Epithelial cell of umbilical artery (primary cell): ENCODE measurements around the gene HIP1. TPM values are rescaled to one million over a fixed set of nuclear protein-coding genes. Genes with fewer than 3 reads are reported as not detected.

Experiments
- total RNA-seq: library from RNA; depleted of rRNA; stranded (reverse); fragments of >200 nt; gene quantifications from 2 replicates; pipeline ENCODE4 v1.2.3, GENCODE V29; 2014

HIP1 gene
- total RNA-seq = 13.3 and 21.1 TPM in 2 replicates

DNA sequence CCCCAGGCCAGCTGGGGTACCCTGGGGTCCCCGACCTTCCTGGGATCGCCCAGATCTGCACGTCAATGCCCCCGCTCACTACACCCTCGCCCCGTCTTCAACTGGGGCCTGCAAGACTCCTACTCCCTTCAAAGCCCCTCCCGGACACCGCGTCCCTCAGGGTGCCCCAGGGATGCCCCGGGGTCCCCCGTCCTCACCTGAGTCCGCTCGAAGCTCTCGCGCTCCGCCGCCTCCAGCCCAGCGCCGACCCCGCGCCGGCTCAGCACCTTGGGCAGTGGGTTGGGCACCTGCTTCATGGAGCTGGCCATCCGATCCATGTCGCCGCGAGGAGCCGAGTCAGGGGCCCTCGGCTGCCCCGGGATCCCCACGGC, at the start of gene HIP1:
TSS of gene HIP1 (minus strand) at position 338 of the 371 bp plus-strand sequence. CDS start at position 317, 21 bp downstream.

DNA sequence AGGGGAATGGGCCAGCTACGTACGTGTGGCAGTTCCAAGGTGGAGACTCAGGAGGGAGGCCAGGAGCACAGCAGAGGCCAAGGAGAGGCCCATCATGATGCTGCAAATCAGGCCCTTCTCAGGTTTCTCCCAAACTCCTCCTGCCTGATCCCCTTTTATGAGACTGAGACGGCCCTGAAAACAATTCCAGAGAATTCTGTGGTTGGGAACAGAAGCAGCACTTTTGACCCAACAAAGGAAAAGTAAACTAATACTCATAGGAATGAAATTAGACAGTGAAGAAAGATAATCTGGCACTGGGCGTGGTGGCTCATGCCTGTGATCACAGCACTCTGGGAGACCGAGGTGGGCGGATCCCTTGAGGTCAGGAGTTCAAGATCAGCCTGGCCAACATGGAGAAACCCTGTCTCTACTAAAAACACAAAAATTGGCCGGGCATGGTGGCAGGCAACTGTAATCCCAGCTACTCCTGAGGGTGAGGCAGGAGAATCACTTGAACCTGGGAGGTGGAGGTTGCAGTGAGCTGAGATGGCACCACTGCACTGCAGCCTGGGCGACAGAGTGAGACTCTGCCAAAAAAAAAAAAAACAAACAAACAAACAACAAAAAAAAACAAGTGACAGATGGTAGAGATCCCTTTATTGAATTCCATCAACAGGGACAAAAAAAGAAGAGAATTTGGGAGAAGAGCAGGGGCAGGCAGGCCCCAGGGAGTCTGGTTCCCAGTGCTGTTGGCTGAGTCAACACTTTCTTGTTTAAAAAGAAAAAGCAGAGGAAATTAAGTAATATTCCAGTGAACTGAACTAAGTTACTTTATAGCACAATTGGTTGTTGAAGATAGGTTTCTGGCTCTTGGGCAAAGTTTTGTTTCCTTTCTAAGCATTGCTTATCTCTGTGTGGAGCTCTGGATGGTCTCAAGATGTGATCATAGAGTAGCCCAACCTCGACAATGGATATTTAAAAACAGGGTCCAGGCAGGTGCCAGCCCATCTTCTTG, 33.6 kb upstream of the HIP1 start, which contains the start of gene CCL26:
TSS of gene CCL26 (minus strand) at position 131 of the 997 bp plus-strand sequence. CDS start at position 96, 35 bp downstream.

DNA sequence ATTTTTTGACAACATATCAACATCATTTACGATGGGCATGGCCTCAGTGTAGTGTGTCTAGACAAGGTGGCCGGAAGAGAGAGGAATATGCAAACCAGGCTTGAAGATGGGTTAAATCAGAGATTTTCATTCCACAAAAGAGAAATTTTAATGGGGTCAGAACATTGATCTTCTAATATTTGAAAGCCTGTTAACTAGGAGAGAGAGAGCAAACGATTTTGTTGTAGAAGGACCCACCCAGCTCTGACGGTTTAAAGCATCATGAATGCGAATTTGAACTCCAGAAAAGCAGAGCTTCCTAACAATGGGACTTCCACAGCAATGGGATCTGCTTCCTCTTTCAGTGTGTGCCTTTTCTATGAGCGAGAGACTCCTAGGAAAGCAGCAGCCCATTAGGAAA, 246.7 kb downstream of the HIP1 start, which contains the start of gene SPDYE5:
TSS of gene SPDYE5 (plus strand) at position 301 of the 400 bp plus-strand sequence. CDS start 1,728 bp downstream, outside the sequence.

DNA sequence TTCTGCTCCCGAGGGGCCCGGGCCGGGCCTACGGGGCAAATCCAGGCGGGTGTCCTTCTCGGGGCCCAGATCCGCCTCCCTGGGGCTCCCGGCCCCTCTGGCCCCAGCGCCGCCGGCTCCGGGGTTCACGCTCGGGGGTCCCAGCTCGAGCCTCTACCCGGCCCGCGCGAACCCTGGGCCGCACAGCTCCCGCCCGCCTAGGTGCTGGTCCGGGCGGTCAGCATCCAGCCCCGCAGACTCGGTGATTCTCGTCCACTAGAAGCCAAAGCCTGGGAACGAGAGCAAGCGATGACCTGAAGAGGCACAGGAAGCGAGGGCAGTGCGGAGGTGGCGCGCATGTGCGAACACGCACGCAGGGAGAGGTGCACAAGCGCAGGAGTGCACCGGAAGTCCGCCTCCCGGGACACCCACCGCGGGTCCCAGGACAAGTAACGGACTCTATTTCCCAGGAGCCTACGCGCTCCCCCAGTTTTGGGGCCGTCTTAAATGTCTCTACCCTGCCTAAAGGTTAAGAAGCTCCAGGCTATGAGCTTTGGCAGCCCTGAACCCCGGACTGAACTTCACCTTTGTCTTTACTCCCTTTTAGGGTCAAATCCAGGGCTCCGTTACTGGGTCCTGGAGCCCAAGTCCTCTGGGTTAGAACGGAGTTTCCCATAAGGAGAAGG, 252.6 kb downstream of the HIP1 start, which contains the start of gene POM121C:
TSS of gene POM121C (minus strand) at position 321 of the 665 bp plus-strand sequence. CDS start 44,803 bp downstream, outside the sequence.

Other genes starting within 250 kb of the HIP1 start
- gene SPDYE5, start 246.6 kb downstream of the HIP1 start, total RNA-seq = not detected in 2 replicates
- gene CCL26, start 33.3 kb upstream of the HIP1 start, total RNA-seq = not detected in 2 replicates
- gene CCL24, start 74.9 kb upstream of the HIP1 start, total RNA-seq = not detected in 2 replicates
- 8.8 and 11.0 TPM in 2 replicates for gene RHBDD2, start 140.1 kb upstream of the HIP1 start, total RNA-seq
- 51.3 and 65.5 TPM in 2 replicates for gene POR, start 176.2 kb upstream of the HIP1 start, total RNA-seq